GM19099 (cell line): ENCODE data around the gene TET3.

ENCODE experiments used
- POLR2A ChIP-seq: IDR thresholded peaks from 3 replicates; pipeline ENCODE4 v1.6.1; 2011; ENCODE audit warnings: low read depth; ENCODE audit not compliant: insufficient read length; ENCODE audit errors: extremely low read depth

TET3 gene

GRCh38 chr2:73979021-73979420 lies 5.7 kb upstream of the TET3 start:
- no peak for TF ChIP-seq POLR2A

- TF ChIP-seq POLR2A: no peak
Measured at GRCh38 chr2:73979686-73980085, 5.0 kb upstream of the TET3 start.

- TF ChIP-seq POLR2A: no peak
Measured at GRCh38 chr2:73980566-73980965, 4.1 kb upstream of the TET3 start.

GRCh38 chr2:73981081-73982001 lies 3.4 kb upstream of the TET3 start:
- TF ChIP-seq POLR2A: peak; percentile 64

- TF ChIP-seq POLR2A: no peak
Measured at GRCh38 chr2:73982140-73982617, 2.5 kb upstream of the TET3 start.

GRCh38 chr2:73983322-73984202 lies 1.1 kb upstream of the TET3 start:
- TF ChIP-seq POLR2A: no peak

GRCh38 chr2:73984922-73985307 lies 205 bp downstream of the TET3 start:
- TF ChIP-seq POLR2A: peak; percentile 66

GRCh38 chr2:73985308-73986084 lies 786 bp downstream of the TET3 start:
- TF ChIP-seq POLR2A: peak; percentile 12

- peak; percentile 35 for TF ChIP-seq POLR2A
Measured at GRCh38 chr2:73986085-73986681, 1.5 kb downstream of the TET3 start.

- no peak for TF ChIP-seq POLR2A
Measured at GRCh38 chr2:73987109-73987947, 2.6 kb downstream of the TET3 start.

- no peak for TF ChIP-seq POLR2A
Measured at GRCh38 chr2:73987948-73988700, 3.4 kb downstream of the TET3 start.

- no peak for TF ChIP-seq POLR2A
Measured at GRCh38 chr2:73989972-73990371, 5.3 kb downstream of the TET3 start.

GRCh38 chr2:73990531-73990930 lies 5.8 kb downstream of the TET3 start:
- TF ChIP-seq POLR2A: no peak
